ENCODE measurements around the gene ESR2. TPM values are rescaled to one million over a fixed set of nuclear protein-coding genes. Genes with fewer than 3 reads are reported as not detected.

The ESR2 gene
- polyA plus RNA-seq, 1 of the 3 experiments (the other 2 are of a cell fraction), result 0.03 TPM

GRCh38 chr14:64092940-64093339 is 201.2 kb downstream of the ESR2 start:
- WGBS (ENCODE audit: low lambda C conversion rate), result 71% methylated on average over 5 of the region's 5 CpGs

More at GRCh38 chr14:64092940-64093339, 201.2 kb downstream of the ESR2 start:
- ChIA-PET CTCF (no interaction called here), POLR2A (no interaction called here)
- Histone ChIP-seq H4K20me1 (ENCODE audit: insufficient read depth) (no peaks in the 10 kb centered on the region), H3F3A (replicated peaks; ENCODE audit: insufficient read depth) (no peaks in the 10 kb centered on the region), H3K27me3 (ENCODE audit: insufficient read depth) (no peaks in the 10 kb centered on the region), H3K79me2 (ENCODE audit: insufficient read depth) (no peaks in the 10 kb centered on the region), H3K9me3 (no peaks in the 10 kb centered on the region), H3K9me2 (no peaks in the 10 kb centered on the region), H3K4me3 (ENCODE audit: low read depth in 2 of 2, low read length in 1 of 2) (no peak overlapping the region), H2AFZ (ENCODE audit: low read depth) (no peak overlapping the region), H3K4me1 (ENCODE audit: control insufficient read depth in 1 of 2, insufficient read depth in 2 of 2, low read depth in 1 of 2, low read length in 1 of 2) (no peaks in the 10 kb centered on the region), H3K36me3 (replicated peaks in 1 of 2; ENCODE audit: control insufficient read depth in 1 of 2, insufficient read depth in 2 of 2, low read length in 1 of 2) (peaks cover 6 to 8% of the 10 kb centered on the region in 2 experiments), H3K4me2 (no peak overlapping the region), H3K9ac (no peak overlapping the region), H3K27ac (ENCODE audit: low read depth in 2 of 2, low read length in 1 of 2) (no peak overlapping the region)
- TF ChIP-seq CTCF (IDR thresholded peaks at IDR 0.05) (no peak), USF2 (IDR thresholded peaks at IDR 0.05; ENCODE audit: borderline replicate concordance, low read depth, low read length) (no peak), TCF12 (IDR thresholded peaks at IDR 0.05) (no peak), JUND (IDR thresholded peaks at IDR 0.05) (no peak), MXI1 (IDR thresholded peaks at IDR 0.05; ENCODE audit: low read depth, low read length) (no peak), IRF3 (IDR thresholded peaks at IDR 0.05; ENCODE audit: low read depth, low read length) (no peak), RCOR1 (IDR thresholded peaks at IDR 0.05; ENCODE audit: low read length) (no peak), REST (IDR thresholded peaks at IDR 0.05; ENCODE audit: low read depth, low read length) (no peak), ZBTB33 (IDR thresholded peaks at IDR 0.05; ENCODE audit: borderline replicate concordance, low read depth) (no peak), PBX3 (IDR thresholded peaks at IDR 0.05) (no peak), CHD2 (IDR thresholded peaks at IDR 0.05; ENCODE audit: low read length, partially characterized antibody) (no peak), ELF1 (IDR thresholded peaks at IDR 0.05) (no peak), RFX5 (IDR thresholded peaks at IDR 0.05; ENCODE audit: low read length) (no peak), NFIC (IDR thresholded peaks at IDR 0.05; ENCODE audit: borderline replicate concordance) (no peak), YY1 (IDR thresholded peaks at IDR 0.05; ENCODE audit: low read depth) (no peak), TAF1 (IDR thresholded peaks at IDR 0.05; ENCODE audit: borderline replicate concordance, low read depth, low read length) (no peak)
- DNase-seq, result no peak

All from SK-N-SH (cell line).